Mesenchymal stem cell (in vitro differentiated cells and primary cell): Measurements from ENCODE around the gene GAB2.

ENCODE experiments used
- DNase-seq: peaks from one replicate; pipeline ENCODE4 v3.0.0-alpha.2; 2013
- H2AFZ ChIP-seq: one replicate; pipeline ENCODE4 v1.6.1; 2013; ENCODE audit warnings: low read depth, mild to moderate bottlenecking, control low read depth, inconsistent platforms, low read length, moderate library complexity
- H2AK5ac ChIP-seq: 2 replicates; pipeline ENCODE4 v1.6.1; 2013; ENCODE audit warnings: low read length, moderate library complexity, mild to moderate bottlenecking, inconsistent platforms; ENCODE audit not compliant: severe bottlenecking
- H2BK120ac ChIP-seq: one replicate; pipeline ENCODE4 v1.6.1; 2013; ENCODE audit warnings: low read depth, mild to moderate bottlenecking, inconsistent platforms, low read length, moderate library complexity
- H2BK12ac ChIP-seq, 2 experiments: one replicate each; pipeline ENCODE4 v1.6.1; 2013; ENCODE audit warnings: inconsistent platforms in 2 of 2, low read length in 2 of 2, mild to moderate bottlenecking in 2 of 2, moderate library complexity in 2 of 2, control low read depth in 1 of 2
- H2BK15ac ChIP-seq: one replicate; pipeline ENCODE4 v1.6.1; 2013; ENCODE audit warnings: mild to moderate bottlenecking, low read depth, inconsistent platforms; ENCODE audit not compliant: poor library complexity, severe bottlenecking
- H2BK5ac ChIP-seq: 2 replicates; pipeline ENCODE4 v1.6.1; 2013; ENCODE audit warnings: low read depth, mild to moderate bottlenecking, low read length, control low read depth, inconsistent platforms; ENCODE audit not compliant: poor library complexity, severe bottlenecking
- H3K14ac ChIP-seq, 2 experiments: one replicate each; pipeline ENCODE4 v1.6.1; 2013; ENCODE audit warnings: inconsistent platforms in 2 of 2, low read length in 2 of 2, control low read depth in 1 of 2, mild to moderate bottlenecking in 1 of 2, moderate library complexity in 1 of 2
- H3K18ac ChIP-seq, 2 experiments: one replicate each; pipeline ENCODE4 v1.6.1; 2013; ENCODE audit warnings: inconsistent platforms in 2 of 2, low read length in 2 of 2, control low read depth in 1 of 2, low read depth in 1 of 2, mild to moderate bottlenecking in 1 of 2
- H3K23ac ChIP-seq, 2 experiments: one replicate each; pipeline ENCODE4 v1.6.1; 2013; ENCODE audit warnings: inconsistent platforms in 2 of 2, low read length in 2 of 2, mild to moderate bottlenecking in 2 of 2, moderate library complexity in 2 of 2, control low read depth in 1 of 2
- H3K27ac ChIP-seq: 2 replicates; pipeline ENCODE4 v1.5.1; 2013; ENCODE audit warnings: mild to moderate bottlenecking, moderate library complexity, low read length, control low read depth, inconsistent platforms; ENCODE audit not compliant: poor library complexity, severe bottlenecking
- H3K27me3 ChIP-seq, 2 experiments: 2 replicates each; pipeline versions ENCODE4 v1.6.1 to v1.7.0; 2013; ENCODE audit warnings: low read length in 2 of 2, mild to moderate bottlenecking in 2 of 2, moderate library complexity in 2 of 2, control low read depth in 1 of 2, inconsistent platforms in 1 of 2; ENCODE audit not compliant: control insufficient read depth in 1 of 2, insufficient read depth in 1 of 2
- H3K36me3 ChIP-seq, 2 experiments: 2 replicates each; pipeline versions ENCODE4 v1.6.1 to v1.7.0; 2013; ENCODE audit warnings: low read length in 2 of 2, control low read depth in 1 of 2, inconsistent platforms in 1 of 2, low read depth in 1 of 2, mild to moderate bottlenecking in 1 of 2; ENCODE audit not compliant: insufficient read depth in 2 of 2, control insufficient read depth in 1 of 2
- H3K4ac ChIP-seq, 2 experiments: one replicate each; pipeline ENCODE4 v1.6.1; 2013; ENCODE audit warnings: inconsistent platforms in 2 of 2, low read length in 2 of 2, mild to moderate bottlenecking in 2 of 2, moderate library complexity in 2 of 2, control low read depth in 1 of 2, low read depth in 1 of 2
- H3K4me1 ChIP-seq: 2 replicates; pipeline ENCODE4 v1.6.1; 2013; ENCODE audit warnings: low read depth, low read length, control low read depth; ENCODE audit not compliant: control insufficient read depth, insufficient read depth
- H3K4me2 ChIP-seq: 2 replicates; pipeline ENCODE4 v1.6.1; 2013; ENCODE audit warnings: low read length, mild to moderate bottlenecking, inconsistent platforms; ENCODE audit not compliant: poor library complexity, severe bottlenecking
- H3K4me3 ChIP-seq, 2 experiments: 2 replicates each; pipeline versions ENCODE4 v1.5.1 to v1.7.0; 2013; ENCODE audit warnings: low read length in 2 of 2, mild to moderate bottlenecking in 2 of 2, control low read depth in 1 of 2, low read depth in 1 of 2; ENCODE audit not compliant: insufficient read depth in 1 of 2
- H3K79me1 ChIP-seq: replicated peaks from 2 replicates; pipeline ENCODE4 v1.6.1; 2013; ENCODE audit warnings: mild to moderate bottlenecking, control low read depth, low read length, inconsistent platforms; ENCODE audit not compliant: poor library complexity, severe bottlenecking
- H3K9ac ChIP-seq: 2 replicates; pipeline ENCODE4 v1.7.0; 2013; ENCODE audit warnings: mild to moderate bottlenecking, low read length, moderate library complexity
- H3K9me3 ChIP-seq: 2 replicates; pipeline ENCODE4 v1.7.0; 2013; ENCODE audit warnings: mild to moderate bottlenecking, low read length; ENCODE audit not compliant: control insufficient read depth
- H4K8ac ChIP-seq: one replicate; pipeline ENCODE4 v1.6.1; 2013; ENCODE audit warnings: inconsistent platforms, mild to moderate bottlenecking, low read length, moderate library complexity
- H4K91ac ChIP-seq: one replicate; pipeline ENCODE4 v1.6.1; 2013; ENCODE audit warnings: mild to moderate bottlenecking, low read length, inconsistent platforms
- WGBS: methylation state at CpG from one replicate; pipeline ENCODE4 v1.1.7; 2013; ENCODE audit warnings: mixed read lengths; 5-methylcytosine and 5-hydroxymethylcytosine counted together

GAB2 gene

DNA sequence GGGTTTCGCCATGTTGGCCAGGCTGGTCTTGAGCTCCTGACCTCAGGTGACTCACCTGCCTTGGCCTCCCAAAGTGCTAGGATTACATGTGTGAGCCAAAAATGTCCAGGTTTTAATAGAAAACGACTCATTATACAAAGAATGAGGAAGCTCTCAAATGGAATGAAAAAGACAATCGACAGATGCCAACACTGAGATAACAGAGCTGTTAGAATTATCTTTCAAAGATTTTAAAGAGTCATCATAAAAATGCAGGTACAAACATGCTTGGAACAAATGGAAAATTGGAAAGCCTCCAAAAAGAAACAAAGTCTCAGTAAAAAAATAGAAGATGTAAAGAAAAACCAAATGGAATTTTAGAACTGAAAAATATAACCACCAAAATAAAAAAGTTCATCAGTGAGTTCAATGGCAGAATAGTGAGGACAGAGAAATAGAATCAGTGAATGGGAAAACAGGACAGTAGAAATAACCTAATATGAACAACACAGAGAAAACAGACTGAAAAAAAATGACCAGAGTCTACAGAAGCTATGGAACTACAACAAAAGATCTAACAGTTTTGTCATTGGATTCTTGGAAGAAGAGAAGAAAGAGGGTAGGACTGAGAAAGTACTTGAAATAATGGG, 10.9 kb downstream of the GAB2 start:
- Histone ChIP-seq H3K4me3 (no peak overlapping the region), H3K18ac (no peak overlapping the region), H2BK5ac (no peak overlapping the region), H2BK15ac (no peak overlapping the region), H2BK120ac (no peak overlapping the region), H3K9me3 (peaks cover 35% of the 10 kb centered on the region), H3K79me1 (peaks cover 29% of the 10 kb centered on the region), H3K36me3 (peaks cover 0 to 3% of the 10 kb centered on the region in 2 experiments), H3K4ac (no peak overlapping the region), H3K14ac (no peak overlapping the region), H3K9ac (no peak overlapping the region), H2AFZ (no peak overlapping the region), H2AK5ac (no peak overlapping the region), H3K23ac (no peak overlapping the region), H2BK12ac (no peak overlapping the region), H3K27ac (no peak overlapping the region), H3K4me1 (no peaks in the 10 kb centered on the region), H4K8ac (no peak overlapping the region), H4K91ac (no peak overlapping the region), H3K4me2 (no peak overlapping the region), H3K27me3 (no peaks in the 10 kb centered on the region)
- 96% methylated on average over 1 of the region's 3 CpGs for WGBS
- DNase-seq, result no peak

DNA sequence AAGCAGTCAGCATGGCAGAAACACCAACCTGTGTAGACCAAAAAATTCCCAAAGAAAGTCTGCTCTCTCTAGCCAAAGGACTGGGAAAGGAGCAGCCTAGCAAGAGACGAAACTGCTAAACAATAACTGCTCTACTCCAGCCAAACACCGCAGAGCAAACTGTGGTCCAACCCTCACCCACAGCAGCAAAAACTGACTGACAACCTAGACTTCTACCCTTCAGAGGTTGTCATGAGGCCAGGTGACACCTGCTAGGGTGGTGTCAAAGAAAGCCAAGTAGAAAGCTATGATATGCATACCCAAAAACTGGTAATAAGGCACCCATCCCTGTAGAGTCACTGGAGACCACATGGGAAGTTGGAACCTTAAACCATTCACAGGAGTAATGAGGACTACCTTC, 11.8 kb downstream of the GAB2 start:
- Histone ChIP-seq H3K23ac (no peak overlapping the region), H4K91ac (no peak overlapping the region), H3K4me3 (no peak overlapping the region), H4K8ac (no peak overlapping the region), H3K79me1 (peaks cover 29% of the 10 kb centered on the region), H3K4ac (no peak overlapping the region), H2BK5ac (no peak overlapping the region), H3K14ac (no peak overlapping the region), H3K4me2 (no peak overlapping the region), H3K9ac (no peak overlapping the region), H3K36me3 (peaks cover 0 to 3% of the 10 kb centered on the region in 2 experiments), H2BK120ac (no peak overlapping the region), H3K27me3 (no peaks in the 10 kb centered on the region), H2BK12ac (no peak overlapping the region), H2AK5ac (peak overlapping the region; percentile 48), H3K27ac (no peak overlapping the region), H2AFZ (no peak overlapping the region), H2BK15ac (no peak overlapping the region), H3K4me1 (no peaks in the 10 kb centered on the region), H3K18ac (no peak overlapping the region), H3K9me3 (peaks cover 31% of the 10 kb centered on the region)
- DNase-seq, result no peak
- 100% methylated on average over 2 of the region's 2 CpGs for WGBS

DNA sequence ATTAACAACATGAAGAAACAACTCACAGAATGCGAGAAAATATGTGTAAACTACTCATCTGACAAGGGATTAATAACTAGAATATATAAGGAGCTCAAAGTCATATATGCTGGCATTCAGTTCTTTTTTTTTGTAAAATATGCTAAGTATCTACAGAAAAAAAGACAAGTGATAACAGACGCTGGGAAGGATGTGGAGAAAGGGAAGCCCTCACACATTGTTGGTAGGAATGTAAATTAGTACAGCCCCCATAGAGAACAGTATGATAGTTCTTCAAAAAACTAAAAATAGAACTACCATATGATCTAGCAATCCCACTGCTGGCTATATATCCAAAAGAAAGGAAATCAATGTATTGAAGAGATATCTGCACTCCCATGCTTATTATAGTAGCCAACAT, 13.8 kb downstream of the GAB2 start:
- H3K4me2 ChIP-seq, result no peak overlapping the region
- H2BK5ac ChIP-seq, result no peak overlapping the region
- no peak overlapping the region for H4K91ac ChIP-seq
- no peak overlapping the region for H3K18ac ChIP-seq
- no peak overlapping the region for H4K8ac ChIP-seq
- H3K4ac ChIP-seq, result no peak overlapping the region
- H3K27ac ChIP-seq, result no peak overlapping the region
- DNase-seq, result no peak
- H2BK15ac ChIP-seq, result no peak overlapping the region
- H3K36me3 ChIP-seq, result peaks cover 0 to 3% of the 10 kb centered on the region in 2 experiments
- no peak overlapping the region for H3K4me3 ChIP-seq
- H3K14ac ChIP-seq, result no peak overlapping the region
- no peak overlapping the region for H3K9ac ChIP-seq
- H3K79me1 ChIP-seq, result peaks cover 32% of the 10 kb centered on the region
- H2AK5ac ChIP-seq, result no peak overlapping the region
- no peak overlapping the region for H3K23ac ChIP-seq
- H3K4me1 ChIP-seq, result no peaks in the 10 kb centered on the region
- WGBS, result no CpG with 5 or more reads among the region's 2 CpGs
- no peak overlapping the region for H2AFZ ChIP-seq
- no peaks in the 10 kb centered on the region for H3K27me3 ChIP-seq
- no peak overlapping the region for H2BK120ac ChIP-seq
- no peak overlapping the region for H2BK12ac ChIP-seq
- peaks cover 12% of the 10 kb centered on the region for H3K9me3 ChIP-seq

DNA sequence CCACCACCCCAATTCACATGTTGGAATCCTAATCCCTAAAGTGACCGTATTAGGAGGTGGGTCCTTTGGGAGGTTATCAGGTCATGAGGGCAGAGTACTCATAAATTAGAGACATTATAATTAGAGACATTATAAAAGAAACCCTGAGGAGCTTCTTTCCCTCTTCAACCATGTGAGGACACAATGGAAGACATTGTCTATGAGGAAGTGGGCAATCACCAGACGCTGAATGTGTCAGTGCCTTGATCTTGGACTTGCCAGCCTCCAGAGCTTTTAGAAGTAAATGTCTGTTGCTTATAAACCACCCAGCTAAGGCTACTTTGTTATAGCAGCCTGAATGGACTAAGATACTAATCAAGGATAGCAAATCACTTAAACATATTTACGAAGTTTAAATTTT, 14.8 kb downstream of the GAB2 start:
- no peak overlapping the region for H2BK12ac ChIP-seq
- no peak overlapping the region for H2BK5ac ChIP-seq
- no peak overlapping the region for H3K23ac ChIP-seq
- no peak overlapping the region for H2AFZ ChIP-seq
- no peak for DNase-seq
- H3K14ac ChIP-seq, result no peak overlapping the region
- no peak overlapping the region for H3K9ac ChIP-seq
- no peak overlapping the region for H2BK120ac ChIP-seq
- no peak overlapping the region for H2BK15ac ChIP-seq
- no peaks in the 10 kb centered on the region for H3K4me1 ChIP-seq
- H3K18ac ChIP-seq, result no peak overlapping the region
- no peak overlapping the region for H3K4me3 ChIP-seq
- H3K27ac ChIP-seq, result no peak overlapping the region
- 100% methylated on average over 1 of the region's 3 CpGs for WGBS
- H2AK5ac ChIP-seq, result no peak overlapping the region
- no peaks in the 10 kb centered on the region for H3K36me3 ChIP-seq
- H4K8ac ChIP-seq, result no peak overlapping the region
- no peak overlapping the region for H3K4me2 ChIP-seq
- peaks cover 29% of the 10 kb centered on the region for H3K79me1 ChIP-seq
- H4K91ac ChIP-seq, result no peak overlapping the region
- H3K27me3 ChIP-seq, result no peaks in the 10 kb centered on the region
- peaks cover 2% of the 10 kb centered on the region for H3K9me3 ChIP-seq
- H3K4ac ChIP-seq, result no peak overlapping the region
